Fibroblast of villous mesenchyme (primary cell): Measurements from ENCODE around the gene CYB5R4. TPM values are rescaled to one million over a fixed set of nuclear protein-coding genes. Genes with fewer than 3 reads are reported as not detected.
"Not testable (repeated sequence)": the region's sequence is repeated elsewhere in the genome, so short reads cannot be mapped to it uniquely, and the experiment has no call there.

ENCODE experiments used
- DNase-seq: peaks from one replicate; pipeline ENCODE4 v3.0.0-alpha.2; 2010; ENCODE audit warnings: low read depth
- H3K4me3 ChIP-seq: 2 replicates; pipeline ENCODE4 v1.5.1; 2011; ENCODE audit warnings: low read depth, mild to moderate bottlenecking, low read length
- total RNA-seq: library from RNA; depleted of rRNA; stranded (reverse); fragments of >200 nt; gene quantifications from 2 replicates; pipeline ENCODE4 v1.2.3, GENCODE V29; 2012
- TF ChIP-seq, protein P1 (sequence below): IDR thresholded peaks from 2 replicates; pipeline ENCODE4 v1.5.1; 2012; ENCODE audit warnings: low read depth, mild to moderate bottlenecking, low read length; ENCODE audit not compliant: insufficient read depth

The CYB5R4 gene
- total RNA-seq, 1 donor: 9.9 TPM

DNA sequence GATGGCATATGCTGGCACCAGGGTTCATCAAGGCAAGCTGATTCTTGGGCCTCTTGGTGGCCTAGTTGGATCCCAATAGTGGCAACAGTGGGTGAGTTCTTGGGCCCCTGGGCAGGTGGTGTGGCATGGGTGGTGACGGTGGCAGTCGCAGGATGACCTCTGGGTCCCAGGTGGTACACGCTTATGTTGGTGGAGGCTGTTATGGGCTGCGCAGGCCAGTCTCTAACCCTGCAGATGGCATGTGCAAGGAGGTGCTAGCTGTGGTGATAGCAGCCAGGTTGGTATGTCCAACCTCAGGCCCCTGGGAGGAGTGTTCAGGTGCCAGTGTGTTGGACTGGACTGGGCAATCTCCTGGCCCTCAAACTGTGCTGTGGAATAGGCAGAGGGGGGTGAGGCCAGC, 46.2 kb downstream of the CYB5R4 start:
- TF ChIP-seq, protein P1, sequence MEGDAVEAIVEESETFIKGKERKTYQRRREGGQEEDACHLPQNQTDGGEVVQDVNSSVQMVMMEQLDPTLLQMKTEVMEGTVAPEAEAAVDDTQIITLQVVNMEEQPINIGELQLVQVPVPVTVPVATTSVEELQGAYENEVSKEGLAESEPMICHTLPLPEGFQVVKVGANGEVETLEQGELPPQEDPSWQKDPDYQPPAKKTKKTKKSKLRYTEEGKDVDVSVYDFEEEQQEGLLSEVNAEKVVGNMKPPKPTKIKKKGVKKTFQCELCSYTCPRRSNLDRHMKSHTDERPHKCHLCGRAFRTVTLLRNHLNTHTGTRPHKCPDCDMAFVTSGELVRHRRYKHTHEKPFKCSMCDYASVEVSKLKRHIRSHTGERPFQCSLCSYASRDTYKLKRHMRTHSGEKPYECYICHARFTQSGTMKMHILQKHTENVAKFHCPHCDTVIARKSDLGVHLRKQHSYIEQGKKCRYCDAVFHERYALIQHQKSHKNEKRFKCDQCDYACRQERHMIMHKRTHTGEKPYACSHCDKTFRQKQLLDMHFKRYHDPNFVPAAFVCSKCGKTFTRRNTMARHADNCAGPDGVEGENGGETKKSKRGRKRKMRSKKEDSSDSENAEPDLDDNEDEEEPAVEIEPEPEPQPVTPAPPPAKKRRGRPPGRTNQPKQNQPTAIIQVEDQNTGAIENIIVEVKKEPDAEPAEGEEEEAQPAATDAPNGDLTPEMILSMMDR: no peak
- H3K4me3 ChIP-seq: no peak overlapping the region
- no peak for DNase-seq

DNA sequence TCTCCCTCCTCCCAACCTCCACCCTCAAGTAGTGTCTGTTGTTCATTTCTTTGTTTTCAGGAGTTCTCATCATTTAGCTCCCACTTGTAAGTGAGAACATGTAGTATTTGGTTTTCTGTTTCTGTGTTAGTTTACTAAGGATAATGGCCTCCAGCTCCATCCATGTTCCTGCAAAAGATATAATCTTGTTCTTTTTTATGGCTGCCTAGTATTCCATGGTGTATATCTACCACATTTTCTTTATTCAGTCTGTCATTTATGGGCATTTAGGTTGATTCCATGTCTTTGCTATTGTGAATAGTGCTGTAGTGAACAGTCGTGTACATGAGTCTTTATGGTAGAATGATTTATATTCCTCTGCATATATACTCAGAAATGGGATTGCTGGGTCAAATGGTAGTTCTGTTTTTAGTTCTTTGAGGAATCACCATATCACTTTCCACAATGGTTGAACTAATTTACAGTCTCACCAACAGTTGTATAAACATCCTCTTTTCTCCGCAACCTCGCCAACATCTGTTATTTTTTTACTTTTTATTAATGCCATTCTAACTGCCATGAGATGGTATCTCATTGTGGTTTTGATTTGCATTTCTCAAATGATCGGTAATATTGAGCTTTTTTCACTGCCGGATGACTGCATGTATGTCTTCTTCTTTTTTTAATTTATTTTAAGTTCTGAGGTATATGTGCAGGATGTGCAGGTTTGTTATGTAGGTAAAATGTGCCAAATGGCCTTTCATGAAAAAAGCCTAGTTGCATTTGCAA, 48.3 kb downstream of the CYB5R4 start:
- not testable (repeated sequence) for DNase-seq, H3K4me3 ChIP-seq

DNA sequence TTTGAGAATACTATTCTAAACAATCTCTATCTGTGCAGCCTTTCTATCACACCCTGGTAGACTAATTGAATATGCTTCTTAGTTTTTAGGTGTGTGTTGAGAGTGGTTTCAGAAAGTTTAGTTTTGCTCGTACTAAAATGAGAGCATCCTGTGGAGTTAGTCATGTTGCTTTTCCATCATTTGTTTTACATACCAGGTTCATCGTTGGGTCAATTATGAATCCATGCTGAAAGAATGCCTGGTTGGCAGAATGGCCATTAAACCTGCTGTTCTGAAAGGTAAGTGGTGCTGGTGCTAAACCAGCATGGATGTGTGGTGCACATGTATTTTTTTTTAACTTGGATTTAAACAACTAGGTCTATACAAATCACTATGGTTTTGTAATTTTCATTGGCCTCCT, 49.3 kb downstream of the CYB5R4 start:
- TF ChIP-seq, protein P1: no peak
- no peak overlapping the region for H3K4me3 ChIP-seq
- no peak for DNase-seq

DNA sequence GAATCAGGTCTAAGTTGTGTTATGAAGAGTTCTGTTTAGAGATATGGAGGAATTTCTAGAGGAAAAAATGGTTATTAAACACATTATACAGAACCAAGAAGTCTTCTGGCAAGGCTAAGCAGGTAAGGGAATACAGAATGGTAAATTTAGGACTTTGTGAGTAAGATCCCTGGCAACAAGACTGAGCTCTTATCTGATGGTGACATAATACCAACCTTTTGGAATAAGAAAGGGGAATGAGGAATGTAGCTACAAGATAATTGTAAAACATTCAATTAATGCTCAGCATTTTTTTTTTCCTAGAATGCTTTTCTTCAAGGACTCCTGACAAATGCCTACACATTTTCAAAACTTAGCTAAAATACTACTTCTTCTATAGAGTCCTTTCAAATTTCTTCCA, 51.8 kb downstream of the CYB5R4 start:
- no peak overlapping the region for H3K4me3 ChIP-seq
- DNase-seq: no peak
- TF ChIP-seq, protein P1: no peak

DNA sequence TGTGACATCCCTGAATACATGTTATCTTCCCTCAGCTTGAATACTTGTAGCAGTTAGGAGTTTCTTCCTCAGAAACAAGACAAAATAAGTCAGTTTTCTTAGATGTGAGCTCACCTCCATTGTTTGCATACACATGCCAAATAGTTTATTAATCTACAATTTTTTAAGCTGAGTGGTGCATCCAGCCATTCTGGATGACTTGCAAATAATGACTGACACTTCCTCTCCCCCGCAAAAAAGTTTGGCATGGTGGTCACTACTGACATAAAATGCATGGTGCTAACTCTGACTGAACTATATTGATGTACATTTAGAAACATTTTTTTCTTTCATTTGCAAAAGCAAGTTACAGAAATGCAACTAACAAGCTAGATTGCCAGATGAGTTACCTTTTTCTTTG, 55.5 kb downstream of the CYB5R4 start:
- no peak overlapping the region for H3K4me3 ChIP-seq
- TF ChIP-seq, protein P1: no peak
- DNase-seq: no peak

DNA sequence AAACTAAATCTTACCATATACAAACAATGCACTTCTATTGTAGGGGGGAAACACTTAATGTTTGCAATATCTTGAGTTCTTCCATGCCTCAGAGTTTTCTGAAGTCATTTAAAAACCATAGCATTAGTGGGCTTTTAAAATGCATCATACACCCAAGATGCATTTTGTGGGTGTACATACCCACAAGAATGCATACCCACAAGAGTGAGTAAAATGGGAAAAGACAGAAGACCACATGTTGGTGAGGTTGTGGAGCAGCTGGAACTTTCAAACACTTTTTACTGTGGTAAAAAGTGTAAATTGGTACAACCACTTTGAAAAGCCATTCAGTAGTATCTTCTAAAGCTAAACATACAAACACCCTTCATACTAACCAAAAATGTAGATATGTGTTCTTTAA, 57.5 kb downstream of the CYB5R4 start:
- no peak overlapping the region for H3K4me3 ChIP-seq
- TF ChIP-seq, protein P1: no peak
- no peak for DNase-seq

DNA sequence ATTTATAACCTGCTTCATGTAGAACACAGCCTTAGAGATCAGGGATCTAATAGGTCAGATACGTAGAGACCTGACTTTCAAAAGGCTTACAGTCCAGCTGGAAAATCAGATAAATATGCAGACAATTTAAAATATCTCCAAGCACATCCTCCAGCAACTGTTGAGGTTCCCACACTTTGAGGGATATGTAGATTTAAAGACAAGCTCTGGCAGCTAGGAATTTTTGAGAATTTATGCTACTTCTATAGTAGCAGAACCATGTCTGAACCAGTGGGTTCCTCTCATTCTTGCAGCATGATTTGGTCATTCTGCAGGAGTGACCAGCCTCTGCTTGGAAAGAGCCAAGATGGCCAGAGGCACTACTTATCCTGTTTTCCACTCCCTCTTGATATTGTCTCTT, 60.5 kb downstream of the CYB5R4 start:
- DNase-seq: no peak
- TF ChIP-seq, protein P1: no peak
- no peak overlapping the region for H3K4me3 ChIP-seq
